DOHH2 (cell line): Measurements from ENCODE around the gene PUS10.

Experiments
- EZH2phosphoT487 ChIP-seq: fragments of 200-600 bp; sonication (generic); IDR thresholded peaks from 2 replicates; pipeline ENCODE4 v1.6.1; 2017; ENCODE audit warnings: borderline replicate concordance, mild to moderate bottlenecking, antibody characterized with exemption, low read length, moderate library complexity, mixed read lengths
- TF ChIP-seq, protein P1 (sequence below): fragments of 200-600 bp; sonication (generic); IDR thresholded peaks from one replicate; pipeline ENCODE4 v1.5.1; 2014; ENCODE audit warnings: antibody characterized with exemption, mild to moderate bottlenecking, low read depth, low read length; ENCODE audit not compliant: poor library complexity, severe bottlenecking

DNA sequence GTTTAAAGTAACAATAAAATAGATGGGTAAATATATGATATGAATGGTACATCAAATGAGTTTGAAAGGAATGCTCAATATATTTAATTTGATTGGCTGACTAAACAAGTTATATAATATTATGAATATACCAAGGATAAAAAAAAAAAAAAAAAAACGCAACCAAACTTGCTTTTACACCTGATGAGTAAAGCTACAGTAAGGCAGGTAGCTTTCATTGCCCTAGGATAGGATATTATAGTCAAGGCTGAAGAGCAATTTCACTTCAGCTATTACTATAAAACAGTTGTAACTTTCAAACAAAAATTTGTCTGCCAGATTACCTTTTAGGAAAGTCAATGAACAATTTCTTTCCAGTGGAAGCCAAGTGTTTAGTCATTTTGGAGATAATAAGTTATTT is 57.3 kb downstream of the PUS10 start:
- TF ChIP-seq, protein P1, sequence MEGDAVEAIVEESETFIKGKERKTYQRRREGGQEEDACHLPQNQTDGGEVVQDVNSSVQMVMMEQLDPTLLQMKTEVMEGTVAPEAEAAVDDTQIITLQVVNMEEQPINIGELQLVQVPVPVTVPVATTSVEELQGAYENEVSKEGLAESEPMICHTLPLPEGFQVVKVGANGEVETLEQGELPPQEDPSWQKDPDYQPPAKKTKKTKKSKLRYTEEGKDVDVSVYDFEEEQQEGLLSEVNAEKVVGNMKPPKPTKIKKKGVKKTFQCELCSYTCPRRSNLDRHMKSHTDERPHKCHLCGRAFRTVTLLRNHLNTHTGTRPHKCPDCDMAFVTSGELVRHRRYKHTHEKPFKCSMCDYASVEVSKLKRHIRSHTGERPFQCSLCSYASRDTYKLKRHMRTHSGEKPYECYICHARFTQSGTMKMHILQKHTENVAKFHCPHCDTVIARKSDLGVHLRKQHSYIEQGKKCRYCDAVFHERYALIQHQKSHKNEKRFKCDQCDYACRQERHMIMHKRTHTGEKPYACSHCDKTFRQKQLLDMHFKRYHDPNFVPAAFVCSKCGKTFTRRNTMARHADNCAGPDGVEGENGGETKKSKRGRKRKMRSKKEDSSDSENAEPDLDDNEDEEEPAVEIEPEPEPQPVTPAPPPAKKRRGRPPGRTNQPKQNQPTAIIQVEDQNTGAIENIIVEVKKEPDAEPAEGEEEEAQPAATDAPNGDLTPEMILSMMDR = no peak
- TF ChIP-seq EZH2phosphoT487 = no peak
